IPS DF 19.7 (cell line): Measurements from ENCODE around the gene NANOS1.

Source experiments
- DNase-seq: peaks from one replicate; pipeline ENCODE4 v3.0.0-alpha.2; 2013; ENCODE audit warnings: low read depth, low spot score

The NANOS1 gene

GRCh38 chr10:119059557-119059956 is 30.0 kb downstream of the NANOS1 start:
- no peak for DNase-seq

- DNase-seq = no peak
Measured at GRCh38 chr10:119060107-119060506, 30.6 kb downstream of the NANOS1 start.

GRCh38 chr10:119061352-119061751 is 31.8 kb downstream of the NANOS1 start:
- no peak for DNase-seq

GRCh38 chr10:119061926-119062325 is 32.4 kb downstream of the NANOS1 start:
- DNase-seq = no peak

- no peak for DNase-seq
Measured at GRCh38 chr10:119070395-119071165, 41.1 kb downstream of the NANOS1 start.

GRCh38 chr10:119073584-119073983 is 44.1 kb downstream of the NANOS1 start:
- DNase-seq = no peak

- DNase-seq = no peak
Measured at GRCh38 chr10:119078422-119079179, 49.1 kb downstream of the NANOS1 start.

GRCh38 chr10:119079599-119080520 is 50.3 kb downstream of the NANOS1 start:
- DNase-seq = no peak

GRCh38 chr10:119080521-119081259 is 51.2 kb downstream of the NANOS1 start, which contains the start of gene EIF3A:
EIF3A (minus strand) TSS chr10:119080817; CDS start chr10:119080676, 141 bp downstream.
- no peak for DNase-seq
